KG1 (cell line): ENCODE data around the gene ALOX15.
"Not testable (repeated sequence)": the region's sequence is repeated elsewhere in the genome, so short reads cannot be mapped to it uniquely, and the experiment has no call there.

Experiments used
- DNase-seq: peaks from one replicate; lab custom pipeline; 2025; lab: John Stamatoyannopoulos, UW

The ALOX15 gene

GRCh38 chr17:4617590-4618351, 23.7 kb downstream of the ALOX15 start:
- DNase-seq = no peak

- DNase-seq = no peak
Observed at GRCh38 chr17:4617090-4617489, 24.4 kb downstream of the ALOX15 start.

- no peak for DNase-seq
Observed at GRCh38 chr17:4616476-4616875, 25.0 kb downstream of the ALOX15 start.

DNA sequence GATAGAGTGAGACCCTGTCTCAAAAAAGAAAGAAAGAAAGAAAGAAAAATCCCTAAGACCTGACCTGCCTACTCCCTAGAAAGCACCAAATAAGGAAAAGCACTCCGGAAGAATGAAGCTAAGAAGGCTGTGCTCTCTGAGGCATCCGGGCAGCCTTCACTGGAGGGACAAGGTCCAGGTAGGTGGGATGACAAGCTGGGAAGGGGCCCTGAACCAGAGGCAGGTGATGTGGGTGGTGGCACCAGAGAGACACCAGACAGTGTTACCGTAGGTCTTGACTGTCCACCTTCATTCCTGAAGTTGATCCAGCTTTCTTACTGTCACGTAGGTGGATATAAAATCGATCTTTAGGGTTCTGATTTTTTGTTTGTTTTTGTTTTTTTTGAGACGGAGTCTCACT, 30.8 kb downstream of the ALOX15 start:
- no peak for DNase-seq

DNA sequence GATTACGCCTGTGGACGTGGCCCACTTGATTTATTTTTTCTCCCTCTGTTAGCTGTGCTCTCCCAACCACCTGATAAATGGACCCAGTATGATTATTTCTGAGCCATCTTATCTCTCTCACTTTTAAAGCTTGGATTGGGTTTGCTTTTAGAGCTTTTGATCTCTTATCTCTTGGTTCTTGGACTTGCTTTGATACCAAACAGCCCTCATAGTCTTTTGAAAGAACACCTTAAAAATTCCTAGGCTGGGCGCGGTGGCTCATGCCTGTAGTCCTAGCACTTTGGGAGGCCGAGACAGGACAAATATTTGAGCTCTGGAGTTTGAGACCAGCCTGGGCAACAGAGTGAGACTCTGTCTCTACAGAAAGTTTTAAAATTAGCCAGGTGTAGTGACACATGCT, 31.3 kb downstream of the ALOX15 start:
- DNase-seq = no peak

- DNase-seq = no peak
Observed at GRCh38 chr17:4609761-4610160, 31.7 kb downstream of the ALOX15 start.

DNA sequence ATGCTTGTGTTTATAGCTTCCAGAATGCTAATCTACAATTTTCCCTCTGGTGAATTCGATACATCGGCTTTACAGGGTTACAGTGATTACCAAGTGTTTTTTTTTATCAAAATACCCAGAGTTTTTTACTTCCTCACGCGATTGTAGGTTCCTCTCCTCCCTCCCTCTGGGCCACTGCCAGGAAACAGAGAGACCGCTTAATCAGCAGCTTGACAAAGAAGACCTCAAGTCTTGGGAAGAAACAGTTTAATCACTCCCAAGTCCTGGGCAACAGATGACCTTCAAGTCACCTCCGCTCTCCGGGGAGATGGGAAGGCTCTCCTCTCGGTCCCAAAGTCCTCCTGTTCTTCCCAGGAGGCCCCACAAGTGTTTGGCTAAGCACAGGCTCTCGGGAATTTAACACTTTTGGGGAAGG, 33.7 kb downstream of the ALOX15 start:
- no peak for DNase-seq

- DNase-seq = no peak
Observed at GRCh38 chr17:4607261-4607741, 34.2 kb downstream of the ALOX15 start.

DNA sequence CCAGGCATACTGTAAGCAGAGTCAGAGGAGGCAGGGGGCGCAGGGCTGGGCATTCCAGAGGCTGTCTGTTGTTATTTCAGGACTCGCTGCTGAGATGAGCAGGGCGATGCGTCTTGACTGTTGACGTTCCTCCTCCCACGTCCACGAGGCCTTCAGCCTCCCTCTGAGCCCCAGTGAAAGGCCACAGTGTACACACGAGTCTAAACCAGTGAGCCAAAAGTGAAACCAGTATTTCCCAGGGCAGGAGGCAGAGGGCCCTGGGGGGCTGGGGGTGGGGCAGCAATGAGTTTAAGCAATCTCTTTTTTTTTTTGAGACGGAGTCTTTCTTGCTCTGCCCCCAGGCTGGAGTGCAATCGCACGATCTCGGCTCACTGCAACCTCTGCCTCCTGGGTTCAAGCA, 35.7 kb downstream of the ALOX15 start:
- no peak for DNase-seq

DNA sequence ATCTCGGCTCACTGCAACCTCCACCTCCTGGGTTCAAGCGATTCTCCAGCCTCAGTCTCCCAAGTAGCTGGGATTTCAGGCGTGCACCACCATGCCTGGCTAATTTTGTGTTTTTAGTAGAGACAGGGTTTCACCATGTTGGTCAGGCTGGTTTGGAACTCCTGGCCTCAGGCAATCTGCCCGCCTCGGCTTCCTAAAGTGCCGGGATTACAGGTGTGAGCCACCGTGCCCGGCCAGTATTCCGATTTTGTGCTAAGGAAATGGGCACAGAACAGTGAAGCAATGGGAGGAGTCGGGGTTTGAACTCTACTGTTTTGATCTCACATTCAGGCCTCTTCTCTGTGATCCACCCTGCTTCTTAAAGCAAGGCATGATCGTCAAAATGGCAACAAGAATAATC, 36.7 kb downstream of the ALOX15 start:
- not testable (repeated sequence) for DNase-seq

DNA sequence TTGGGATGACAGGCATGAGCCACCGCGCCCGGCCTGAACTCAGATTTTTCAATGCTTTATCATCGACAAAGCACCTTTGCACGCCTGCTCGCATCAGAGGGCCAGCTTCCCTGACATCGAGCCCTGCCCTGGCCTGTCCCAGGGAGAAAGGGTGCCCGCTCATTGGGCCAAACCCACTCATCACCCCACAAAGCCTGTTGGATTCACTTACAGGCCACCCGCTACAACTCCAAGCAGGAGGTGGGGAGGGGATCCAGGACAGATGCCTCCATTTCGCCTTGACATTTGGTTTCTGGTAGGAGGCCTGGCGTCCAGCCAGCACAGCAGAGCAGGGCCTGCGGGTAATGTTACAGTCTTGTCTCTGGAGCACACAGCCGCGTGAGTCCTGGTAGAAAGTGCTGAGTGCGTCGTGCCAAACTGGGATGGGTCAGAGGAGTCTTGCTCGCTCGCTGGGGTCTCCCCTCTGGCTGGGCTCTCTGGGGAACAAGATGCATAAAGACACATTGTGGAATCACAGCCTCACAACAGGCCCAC, 37.3 kb downstream of the ALOX15 start:
- DNase-seq = no peak

DNA sequence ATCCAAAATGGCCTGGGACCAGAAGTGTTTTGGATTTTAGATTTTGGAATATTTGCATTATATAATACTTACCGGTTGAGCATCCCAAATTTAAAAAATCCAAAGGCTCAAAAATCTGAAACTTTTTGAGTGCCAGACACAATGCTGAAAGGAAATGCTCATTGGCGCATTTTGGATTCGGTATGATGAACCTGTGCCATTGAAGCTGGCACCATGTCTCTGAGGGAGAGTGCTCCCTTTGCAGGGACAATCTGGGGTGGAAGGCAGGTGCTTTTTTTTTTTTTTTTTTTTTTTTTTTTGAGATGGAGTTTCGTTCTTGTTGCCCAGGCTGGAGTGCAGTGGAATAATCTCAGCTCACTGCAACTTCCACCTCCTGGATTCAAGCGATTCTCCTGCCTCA, 39.4 kb downstream of the ALOX15 start:
- DNase-seq = no peak

GRCh38 chr17:4601326-4601725, 40.2 kb downstream of the ALOX15 start:
- DNase-seq = no peak

- no peak for DNase-seq
Observed at GRCh38 chr17:4600563-4600962, 40.9 kb downstream of the ALOX15 start.

GRCh38 chr17:4599505-4600281, 41.8 kb downstream of the ALOX15 start:
- no peak for DNase-seq

DNA sequence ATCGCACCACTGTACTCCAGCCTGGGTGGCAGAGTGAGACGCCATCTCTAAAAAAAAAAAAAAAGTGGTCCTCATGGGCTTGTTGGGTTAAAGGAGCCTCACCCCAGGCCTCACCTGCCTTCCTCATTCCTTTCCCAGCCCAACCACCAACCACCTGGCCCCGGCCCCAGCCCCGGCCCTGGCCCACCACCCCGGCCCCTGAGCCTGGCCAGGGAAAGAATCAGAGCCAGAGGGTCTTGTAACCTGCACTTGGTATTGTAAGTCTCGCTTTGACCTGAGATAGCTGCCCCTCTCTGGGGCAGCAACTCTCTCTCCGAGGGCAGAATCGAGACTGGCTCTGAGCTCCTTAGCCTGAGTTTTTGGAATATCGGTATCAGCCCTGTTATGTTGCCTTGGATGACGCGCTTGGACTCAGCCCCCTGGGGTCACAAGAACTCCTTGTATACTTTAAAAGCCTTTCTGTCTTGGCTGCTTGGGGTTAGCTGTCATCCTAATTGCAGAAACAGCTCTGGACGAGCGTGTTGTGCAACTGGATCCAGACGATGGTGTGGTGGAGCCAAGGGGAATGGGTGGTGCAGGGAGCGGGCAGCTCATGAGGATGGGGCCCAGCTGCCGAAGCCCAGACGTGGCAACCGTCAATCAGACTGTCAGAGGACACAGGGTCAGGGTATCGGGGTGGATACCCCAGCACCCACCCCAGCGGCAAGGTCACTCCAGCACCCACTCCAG, 42.5 kb downstream of the ALOX15 start:
- DNase-seq = no peak

GRCh38 chr17:4597975-4598374, 43.5 kb downstream of the ALOX15 start:
- DNase-seq = no peak

DNA sequence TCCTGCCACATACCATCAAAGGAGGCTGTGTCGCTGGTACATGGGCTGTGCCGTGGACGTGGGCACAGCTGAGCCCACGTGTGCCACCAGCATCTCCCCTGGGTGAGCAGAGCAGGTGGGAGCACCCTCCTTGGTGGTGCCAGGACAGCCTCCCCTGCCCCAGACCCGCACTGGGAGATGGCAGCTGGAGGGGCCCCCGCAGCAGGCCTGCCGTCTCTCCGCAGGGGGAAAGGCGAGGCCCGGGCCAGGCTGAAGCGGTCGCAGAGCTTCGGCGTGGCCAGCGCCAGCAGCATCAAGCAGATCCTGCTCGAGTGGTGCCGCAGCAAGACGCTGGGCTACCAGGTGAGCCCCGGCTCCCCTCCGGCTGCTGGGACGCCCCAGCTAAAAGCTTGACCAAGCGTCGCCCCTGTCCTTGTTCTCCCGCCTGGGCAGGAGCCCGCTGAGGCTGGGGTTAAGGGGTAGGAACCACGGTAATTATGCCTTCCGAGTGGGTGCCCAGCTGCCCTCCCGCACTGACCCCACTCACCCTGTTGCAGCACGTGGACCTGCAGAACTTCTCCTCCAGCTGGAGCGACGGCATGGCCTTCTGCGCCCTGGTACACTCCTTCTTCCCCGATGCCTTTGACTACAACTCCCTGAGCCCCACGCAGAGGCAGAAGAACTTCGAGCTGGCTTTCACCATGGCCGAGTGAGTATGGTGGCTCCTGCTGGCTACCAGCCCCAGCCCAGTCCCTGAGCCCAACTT, 44.7 kb downstream of the ALOX15 start:
- no peak for DNase-seq

- DNase-seq = not testable (repeated sequence)
Observed at GRCh38 chr17:4595685-4596342, 45.7 kb downstream of the ALOX15 start.

- DNase-seq = no peak
Observed at GRCh38 chr17:4594931-4595684, 46.4 kb downstream of the ALOX15 start.
